MM.1S (cell line): ENCODE results near the gene C8G.

Source experiments
- CTCF ChIP-seq: fragments of 300-600 bp; sonication (generic); IDR thresholded peaks from 2 replicates; pipeline ENCODE4 v1.5.1; 2016; ENCODE audit warnings: antibody characterized with exemption, low read length, mixed read lengths
- EZH2 ChIP-seq: fragments of 300-600 bp; sonication (generic); optimal IDR thresholded peaks from 2 replicates; pipeline ENCODE3; 2017; ENCODE audit warnings: low read depth, mild to moderate bottlenecking, antibody characterized with exemption, low read length, mixed read lengths
- EZH2phosphoT487 ChIP-seq: fragments of 300-600 bp; sonication (generic); IDR thresholded peaks from 2 replicates; pipeline ENCODE4 v1.6.1; 2018; ENCODE audit warnings: antibody characterized with exemption, low read length

DNA sequence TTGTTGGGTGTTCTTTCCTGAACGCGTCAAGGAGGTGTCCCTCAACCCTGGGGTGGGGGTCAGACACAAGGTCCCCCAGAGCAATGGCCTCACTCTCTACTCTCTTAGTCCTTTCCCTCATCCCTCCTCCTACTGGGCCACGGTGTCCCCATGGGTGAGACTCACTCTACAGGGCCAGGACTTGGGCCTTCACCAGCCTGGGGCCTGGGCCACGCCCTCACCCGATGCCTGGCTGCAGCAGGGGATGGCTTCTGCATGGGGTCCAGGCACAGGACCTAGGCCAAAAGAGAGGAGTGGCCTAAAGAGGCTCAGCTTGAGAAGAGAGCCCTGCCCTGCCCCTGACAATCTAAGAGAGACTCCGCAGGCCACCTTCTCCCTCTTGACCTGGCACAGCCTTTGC lies 12.9 kb downstream of the C8G start:
- no peak for TF ChIP-seq EZH2
- TF ChIP-seq CTCF: no peak
- TF ChIP-seq EZH2phosphoT487: no peak
